ENCODE data around the gene PDCD2L.
"Not testable (repeated sequence)": the region's sequence is repeated elsewhere in the genome, so short reads cannot be mapped to it uniquely, and the experiment has no call there.

The PDCD2L gene

GRCh38 chr19:34380639-34381241 is 23.5 kb upstream of the PDCD2L start:
- no peak for FAIRE-seq

GRCh38 chr19:34381399-34382251 is 22.6 kb upstream of the PDCD2L start:
- FAIRE-seq, result no peak

GRCh38 chr19:34382471-34382870 is 21.7 kb upstream of the PDCD2L start:
- FAIRE-seq, result no peak

GRCh38 chr19:34383599-34383998 is 20.6 kb upstream of the PDCD2L start:
- FAIRE-seq, result no peak

- no peak for FAIRE-seq
Observed at GRCh38 chr19:34386645-34387445, 17.4 kb upstream of the PDCD2L start.

GRCh38 chr19:34387446-34387810 is 16.8 kb upstream of the PDCD2L start:
- FAIRE-seq, result no peak

- FAIRE-seq, result not testable (repeated sequence)
Observed at GRCh38 chr19:34388745-34389144, 15.5 kb upstream of the PDCD2L start.

- FAIRE-seq, result no peak
Observed at GRCh38 chr19:34391813-34392212, 12.4 kb upstream of the PDCD2L start.

GRCh38 chr19:34393031-34393430 is 11.2 kb upstream of the PDCD2L start:
- FAIRE-seq, result no peak

GRCh38 chr19:34393629-34394028 is 10.6 kb upstream of the PDCD2L start:
- no peak for FAIRE-seq

GRCh38 chr19:34397853-34398252 is 6.3 kb upstream of the PDCD2L start:
- FAIRE-seq, result no peak

GRCh38 chr19:34399886-34400285 is 4.3 kb upstream of the PDCD2L start:
- no peak for FAIRE-seq

GRCh38 chr19:34400844-34401243 is 3.4 kb upstream of the PDCD2L start:
- FAIRE-seq, result not testable (repeated sequence)

- no peak for FAIRE-seq
Observed at GRCh38 chr19:34402074-34402600, 2.1 kb upstream of the PDCD2L start.

- no peak for FAIRE-seq
Observed at GRCh38 chr19:34403784-34404108, 453 bp upstream of the PDCD2L start.

- FAIRE-seq, result no peak
Observed at GRCh38 chr19:34405892-34406660, 1.9 kb downstream of the PDCD2L start.

- FAIRE-seq, result no peak
Observed at GRCh38 chr19:34408411-34408810, 4.2 kb downstream of the PDCD2L start.

GRCh38 chr19:34409189-34410164 is 5.3 kb downstream of the PDCD2L start:
- FAIRE-seq, result no peak

- no peak for FAIRE-seq
Observed at GRCh38 chr19:34411216-34411615, 7.0 kb downstream of the PDCD2L start.

- no peak for FAIRE-seq
Observed at GRCh38 chr19:34416021-34416545, 11.9 kb downstream of the PDCD2L start.

- no peak for FAIRE-seq
Observed at GRCh38 chr19:34418300-34418699, 14.1 kb downstream of the PDCD2L start.

Data from A204.1 (cell line).